SK-N-SH treated with all-trans-retinoic acid at 6 μM for 48 hours (cell line): ENCODE data around the gene ALDOA.

Experiments
- ATAC-seq: fragments of 200-7000 bp; cut with Tn5 transposase; 3 replicates; pipeline ENCODE4 v1.9.1; 2020; ENCODE audit warnings: mild to moderate bottlenecking, moderate library complexity
- BACH2 ChIP-seq: fragments of 250-450 bp; sonication (Bioruptor Pico); IDR thresholded peaks from 2 replicates; pipeline ENCODE4 v1.9.0; 2021; ENCODE audit warnings: mild to moderate bottlenecking, borderline replicate concordance
- CREB5 ChIP-seq: fragments of 250-450 bp; sonication (Bioruptor Pico); IDR thresholded peaks from 2 replicates; pipeline ENCODE4 v1.5.1; 2020; ENCODE audit warnings: low read depth, mild to moderate bottlenecking, moderate library complexity
- CSDC2 ChIP-seq: fragments of 250-450 bp; sonication (Bioruptor Pico); IDR thresholded peaks from 2 replicates; pipeline ENCODE4 v1.5.0; 2020; ENCODE audit warnings: mild to moderate bottlenecking, moderate library complexity
- ESRRG ChIP-seq: fragments of 250-450 bp; sonication (Bioruptor Pico); IDR thresholded peaks from 2 replicates; pipeline ENCODE4 v1.6.1; 2021; ENCODE audit warnings: mild to moderate bottlenecking
- GLIS3 ChIP-seq: fragments of 250-450 bp; sonication (Bioruptor Pico); IDR thresholded peaks from 2 replicates; pipeline ENCODE4 v1.5.0; 2020; ENCODE audit warnings: mild to moderate bottlenecking, moderate library complexity
- ISL1 ChIP-seq: fragments of 250-450 bp; sonication (Bioruptor Pico); IDR thresholded peaks from 2 replicates; pipeline ENCODE4 v2.1.2; 2022; ENCODE audit warnings: mild to moderate bottlenecking, moderate library complexity
- OSR1 ChIP-seq: fragments of 250-450 bp; sonication (Bioruptor Pico); IDR thresholded peaks from 2 replicates; pipeline ENCODE4 v1.8.0; 2022; ENCODE audit warnings: moderate library complexity, mild to moderate bottlenecking, inconsistent platforms
- PATZ1 ChIP-seq: fragments of 250-450 bp; sonication (Bioruptor Pico); IDR thresholded peaks from 2 replicates; pipeline ENCODE4 v1.8.0; 2020; ENCODE audit warnings: mild to moderate bottlenecking, moderate library complexity, borderline replicate concordance
- PPARA ChIP-seq: fragments of 250-450 bp; sonication (Bioruptor Pico); IDR thresholded peaks from 2 replicates; pipeline ENCODE4 v1.5.0; 2020; ENCODE audit warnings: mild to moderate bottlenecking, borderline replicate concordance
- RARB ChIP-seq: fragments of 250-450 bp; sonication (Bioruptor Pico); IDR thresholded peaks from 2 replicates; pipeline ENCODE4 v1.8.0; 2021; ENCODE audit warnings: mild to moderate bottlenecking, moderate library complexity
- SNAI2 ChIP-seq: fragments of 250-450 bp; sonication (Bioruptor Pico); IDR thresholded peaks from 2 replicates; pipeline ENCODE4 v1.5.0; 2020; ENCODE audit warnings: mild to moderate bottlenecking, moderate library complexity
- TCF4 ChIP-seq: fragments of 250-450 bp; sonication (Bioruptor Pico); IDR thresholded peaks from 2 replicates; pipeline ENCODE4 v1.8.0; 2021; ENCODE audit warnings: mild to moderate bottlenecking, moderate library complexity, borderline replicate concordance
- TOX ChIP-seq: fragments of 250-450 bp; sonication (Bioruptor Pico); IDR thresholded peaks from 2 replicates; pipeline ENCODE4 v1.8.0; 2021; ENCODE audit warnings: mild to moderate bottlenecking, moderate library complexity, borderline replicate concordance
- ZC3H10 ChIP-seq: fragments of 250-450 bp; sonication (Bioruptor Pico); IDR thresholded peaks from 2 replicates; pipeline ENCODE4 v1.5.1; 2021; ENCODE audit warnings: mild to moderate bottlenecking, moderate library complexity
- ZFP3 ChIP-seq: fragments of 250-450 bp; sonication (Bioruptor Pico); IDR thresholded peaks from 2 replicates; pipeline ENCODE4 v1.5.0; 2020; ENCODE audit warnings: mild to moderate bottlenecking, moderate library complexity
- ZFP30 ChIP-seq: fragments of 450-650 bp; formaldehyde crosslinking; IDR thresholded peaks from 2 replicates; pipeline ENCODE4 v1.5.0; 2022; ENCODE audit warnings: mild to moderate bottlenecking, moderate library complexity
- ZNF565 ChIP-seq: fragments of 450-650 bp; formaldehyde crosslinking; conservative IDR thresholded peaks from 2 replicates; pipeline ENCODE4 v1.5.0; 2020; ENCODE audit warnings: low read depth, mild to moderate bottlenecking, moderate library complexity
- ZNF70 ChIP-seq: fragments of 450-650 bp; formaldehyde crosslinking; IDR thresholded peaks from 2 replicates; pipeline ENCODE4 v1.5.0; 2020; ENCODE audit warnings: mild to moderate bottlenecking, moderate library complexity
- ZNF8 ChIP-seq: fragments of 450-650 bp; formaldehyde crosslinking; IDR thresholded peaks from 2 replicates; pipeline ENCODE4 v1.5.0; 2020; ENCODE audit warnings: mild to moderate bottlenecking, moderate library complexity
- TF ChIP-seq, protein P1 (sequence below): fragments of 250-450 bp; sonication (Bioruptor Pico); IDR thresholded peaks from 2 replicates; pipeline ENCODE4 v1.8.0; 2021; ENCODE audit warnings: low read depth, mild to moderate bottlenecking, moderate library complexity, borderline replicate concordance
- TF ChIP-seq, protein P2 (sequence below): fragments of 250-450 bp; sonication (Bioruptor Pico); IDR thresholded peaks from 2 replicates; pipeline ENCODE4 v1.5.1; 2021; ENCODE audit warnings: mild to moderate bottlenecking, moderate library complexity

Gene ALDOA

GRCh38 chr16:30067584-30067916 lies 2.0 kb downstream of the ALDOA start:
- TF ChIP-seq RARB (CRISPR knock-in tag), result no peak
- TF ChIP-seq PATZ1 (CRISPR knock-in tag), result no peak
- no peak for TF ChIP-seq GLIS3 (CRISPR knock-in tag)
- TF ChIP-seq ZFP30, result no peak
- no peak for TF ChIP-seq PPARA (CRISPR knock-in tag)
- TF ChIP-seq CREB5, result no peak
- TF ChIP-seq, protein P1, sequence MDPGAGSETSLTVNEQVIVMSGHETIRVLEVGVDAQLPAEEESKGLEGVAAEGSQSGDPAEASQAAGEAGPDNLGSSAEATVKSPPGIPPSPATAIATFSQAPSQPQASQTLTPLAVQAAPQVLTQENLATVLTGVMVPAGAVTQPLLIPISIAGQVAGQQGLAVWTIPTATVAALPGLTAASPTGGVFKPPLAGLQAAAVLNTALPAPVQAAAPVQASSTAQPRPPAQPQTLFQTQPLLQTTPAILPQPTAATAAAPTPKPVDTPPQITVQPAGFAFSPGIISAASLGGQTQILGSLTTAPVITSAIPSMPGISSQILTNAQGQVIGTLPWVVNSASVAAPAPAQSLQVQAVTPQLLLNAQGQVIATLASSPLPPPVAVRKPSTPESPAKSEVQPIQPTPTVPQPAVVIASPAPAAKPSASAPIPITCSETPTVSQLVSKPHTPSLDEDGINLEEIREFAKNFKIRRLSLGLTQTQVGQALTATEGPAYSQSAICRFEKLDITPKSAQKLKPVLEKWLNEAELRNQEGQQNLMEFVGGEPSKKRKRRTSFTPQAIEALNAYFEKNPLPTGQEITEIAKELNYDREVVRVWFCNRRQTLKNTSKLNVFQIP, result no peak
- TF ChIP-seq ESRRG (CRISPR knock-in tag), result no peak
- no peak for ATAC-seq

DNA sequence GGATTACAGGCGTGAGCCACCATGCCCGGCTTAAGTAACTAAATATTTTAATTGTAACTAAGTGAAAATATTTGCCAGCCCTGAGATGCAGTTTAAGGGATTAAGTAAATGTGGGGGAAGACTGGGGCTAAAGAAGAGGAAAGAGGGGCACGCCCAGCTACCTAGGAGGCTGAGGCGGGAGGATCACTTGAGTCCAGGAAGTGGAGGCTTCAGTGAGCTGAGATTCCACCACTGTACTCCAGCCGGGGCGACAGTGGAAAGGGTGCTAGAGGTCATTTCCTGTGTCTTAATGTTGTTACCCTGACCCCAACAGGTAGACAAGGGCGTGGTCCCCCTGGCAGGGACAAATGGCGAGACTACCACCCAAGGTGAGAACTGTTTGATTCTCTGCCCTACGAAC lies 2.8 kb downstream of the ALDOA start:
- TF ChIP-seq ZNF565 (CRISPR knock-in tag) (no peak), GLIS3 (CRISPR knock-in tag) (no peak), OSR1 (CRISPR knock-in tag) (no peak), PPARA (CRISPR knock-in tag) (no peak), ZFP30 (no peak), ZNF70 (CRISPR knock-in tag) (no peak), TCF4 (CRISPR knock-in tag) (no peak), RARB (CRISPR knock-in tag) (no peak), CSDC2 (CRISPR knock-in tag) (no peak), BACH2 (no peak), ZC3H10 (no peak), ISL1 (no peak), ZFP3 (CRISPR knock-in tag) (no peak), ZNF8 (no peak), TOX (CRISPR knock-in tag) (no peak), CREB5 (no peak), PATZ1 (CRISPR knock-in tag) (no peak)
- TF ChIP-seq, protein P2, sequence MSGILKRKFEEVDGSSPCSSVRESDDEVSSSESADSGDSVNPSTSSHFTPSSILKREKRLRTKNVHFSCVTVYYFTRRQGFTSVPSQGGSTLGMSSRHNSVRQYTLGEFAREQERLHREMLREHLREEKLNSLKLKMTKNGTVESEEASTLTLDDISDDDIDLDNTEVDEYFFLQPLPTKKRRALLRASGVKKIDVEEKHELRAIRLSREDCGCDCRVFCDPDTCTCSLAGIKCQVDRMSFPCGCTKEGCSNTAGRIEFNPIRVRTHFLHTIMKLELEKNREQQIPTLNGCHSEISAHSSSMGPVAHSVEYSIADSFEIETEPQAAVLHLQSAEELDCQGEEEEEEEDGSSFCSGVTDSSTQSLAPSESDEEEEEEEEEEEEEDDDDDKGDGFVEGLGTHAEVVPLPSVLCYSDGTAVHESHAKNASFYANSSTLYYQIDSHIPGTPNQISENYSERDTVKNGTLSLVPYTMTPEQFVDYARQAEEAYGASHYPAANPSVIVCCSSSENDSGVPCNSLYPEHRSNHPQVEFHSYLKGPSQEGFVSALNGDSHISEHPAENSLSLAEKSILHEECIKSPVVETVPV (CRISPR knock-in tag), result no peak
- no peak for ATAC-seq

DNA sequence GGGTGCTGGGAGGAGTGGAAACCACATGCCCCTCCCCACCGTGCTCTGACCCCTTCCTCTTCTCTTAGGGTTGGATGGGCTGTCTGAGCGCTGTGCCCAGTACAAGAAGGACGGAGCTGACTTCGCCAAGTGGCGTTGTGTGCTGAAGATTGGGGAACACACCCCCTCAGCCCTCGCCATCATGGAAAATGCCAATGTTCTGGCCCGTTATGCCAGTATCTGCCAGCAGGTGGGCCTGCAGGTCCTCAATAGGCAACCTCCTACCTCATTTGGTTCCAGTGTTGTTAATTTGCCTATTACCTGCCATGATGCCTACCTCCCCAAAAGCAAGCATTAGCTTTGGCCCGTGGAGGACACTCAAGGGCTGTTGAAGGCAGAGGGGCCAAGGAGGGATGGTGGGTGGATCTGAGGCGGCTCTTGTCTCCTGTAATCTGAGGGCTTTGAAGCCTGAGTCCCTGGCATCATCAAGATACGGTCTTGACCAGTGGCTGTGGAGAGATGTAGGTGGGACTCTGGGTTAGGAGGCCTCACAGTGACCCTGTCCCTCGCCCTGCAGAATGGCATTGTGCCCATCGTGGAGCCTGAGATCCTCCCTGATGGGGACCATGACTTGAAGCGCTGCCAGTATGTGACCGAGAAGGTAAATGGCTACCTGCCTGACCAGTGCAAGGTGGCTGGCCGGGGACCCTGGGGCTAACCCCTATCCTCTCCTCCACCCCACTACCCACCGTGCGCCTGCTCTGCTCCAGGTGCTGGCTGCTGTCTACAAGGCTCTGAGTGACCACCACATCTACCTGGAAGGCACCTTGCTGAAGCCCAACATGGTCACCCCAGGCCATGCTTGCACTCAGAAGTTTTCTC lies 3.4 kb downstream of the ALDOA start:
- TF ChIP-seq BACH2 (no peak), TCF4 (CRISPR knock-in tag) (no peak), ZC3H10 (no peak), ZFP30 (no peak), CSDC2 (CRISPR knock-in tag) (no peak), GLIS3 (CRISPR knock-in tag) (no peak), ZNF8 (no peak), ZNF70 (CRISPR knock-in tag) (no peak), RARB (CRISPR knock-in tag) (no peak), SNAI2 (no peak), ZFP3 (CRISPR knock-in tag) (no peak), CREB5 (no peak), ZNF565 (CRISPR knock-in tag) (no peak)
- TF ChIP-seq, protein P2 (CRISPR knock-in tag), result no peak
- TF ChIP-seq, protein P1, result no peak
- TF ChIP-seq, all 23 proteins: peak for 0
- no peak for ATAC-seq
